Measurements from ENCODE around the gene ATP5IF1. TPM values are rescaled to one million over a fixed set of nuclear protein-coding genes. Genes with fewer than 3 reads are reported as not detected.

Gene ATP5IF1
- total and polyA plus RNA-seq, 2 of the 8 experiments (the other 6 are each of a cell fraction or from before 2014, with no cell fraction given): 198 to 242 TPM

DNA sequence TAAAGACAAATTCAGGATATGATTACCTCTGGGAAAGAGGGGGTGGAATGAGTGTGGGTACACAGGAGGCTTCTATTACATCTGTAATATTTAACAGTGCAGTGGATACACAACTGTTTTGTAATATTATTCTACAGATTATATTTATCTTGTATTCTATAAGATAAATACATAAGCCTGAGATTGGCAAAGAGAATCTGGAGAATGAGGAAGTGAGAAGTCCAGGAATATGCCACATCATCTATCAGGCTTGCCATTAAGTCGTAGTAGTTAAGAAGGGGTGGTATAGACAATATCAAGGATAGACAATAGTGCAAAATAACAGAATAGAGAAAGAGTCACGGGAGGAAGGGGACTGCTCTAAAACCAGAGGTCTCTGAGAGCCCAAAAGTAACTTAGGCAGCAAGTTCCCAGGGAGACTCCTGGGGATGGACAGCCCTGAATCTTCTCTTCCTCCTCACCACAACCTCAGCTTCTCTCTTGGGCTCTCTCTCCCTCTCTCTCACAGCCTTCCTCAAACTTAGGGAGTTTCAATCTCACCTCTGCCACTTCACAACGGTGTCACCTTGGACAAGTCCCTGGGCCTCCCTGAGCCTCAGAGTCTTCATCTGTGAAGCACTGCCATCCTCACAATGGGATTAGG is 45.5 kb upstream of the ATP5IF1 start (continued):
- TF ChIP-seq CBX8 (IDR thresholded peaks at IDR 0.05; ENCODE audit: borderline replicate concordance, low read depth, low read length) (no peak), SRF (IDR thresholded peaks at IDR 0.05; ENCODE audit: low read depth, low read length) (no peak), NRF1 (IDR thresholded peaks at IDR 0.05; ENCODE audit: low read depth, low read length) (no peak), TEAD4 (IDR thresholded peaks at IDR 0.05; ENCODE audit: low read depth, low read length) (no peak), POLR2A (IDR thresholded peaks at IDR 0.05; ENCODE audit: control extremely low read depth in 1 of 2, low read depth in 2 of 2, low read length in 2 of 2) (no peak)

Measured in H1 (cell line).